Measurements from ENCODE around the gene SHROOM3.

SHROOM3 gene

DNA sequence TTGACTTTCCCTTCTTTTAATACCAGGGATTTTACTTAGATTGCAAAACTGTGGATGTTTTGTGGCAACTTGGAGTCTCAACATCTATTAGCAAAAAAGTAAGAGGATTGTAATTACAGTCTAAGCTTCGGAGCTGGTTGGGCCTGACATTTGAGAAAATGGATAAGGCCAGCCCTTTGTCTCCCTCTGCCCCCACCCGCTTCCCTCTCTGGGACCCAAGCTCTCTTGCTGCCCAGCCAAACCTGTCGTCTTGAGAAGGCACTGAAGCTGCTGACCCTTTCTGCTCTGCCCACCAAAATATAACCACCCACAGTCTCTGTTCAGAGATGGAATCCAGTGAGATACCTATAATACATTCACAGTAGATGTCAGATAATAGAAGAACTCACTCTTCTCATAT lies 49.6 kb downstream of the SHROOM3 start:
- Mint-ChIP-seq H3K4me3 (no peak overlapping the region), H3K4me1 (peaks cover 10% of the 10 kb centered on the region), H3K27ac (no peak overlapping the region), H3K27me3 (ENCODE audit: low read depth) (no peaks in the 10 kb centered on the region), H3K36me3 (ENCODE audit: low read depth) (peaks cover 4% of the 10 kb centered on the region), H3K9me3 (peaks cover 29% of the 10 kb centered on the region)
- TF ChIP-seq, protein P1, sequence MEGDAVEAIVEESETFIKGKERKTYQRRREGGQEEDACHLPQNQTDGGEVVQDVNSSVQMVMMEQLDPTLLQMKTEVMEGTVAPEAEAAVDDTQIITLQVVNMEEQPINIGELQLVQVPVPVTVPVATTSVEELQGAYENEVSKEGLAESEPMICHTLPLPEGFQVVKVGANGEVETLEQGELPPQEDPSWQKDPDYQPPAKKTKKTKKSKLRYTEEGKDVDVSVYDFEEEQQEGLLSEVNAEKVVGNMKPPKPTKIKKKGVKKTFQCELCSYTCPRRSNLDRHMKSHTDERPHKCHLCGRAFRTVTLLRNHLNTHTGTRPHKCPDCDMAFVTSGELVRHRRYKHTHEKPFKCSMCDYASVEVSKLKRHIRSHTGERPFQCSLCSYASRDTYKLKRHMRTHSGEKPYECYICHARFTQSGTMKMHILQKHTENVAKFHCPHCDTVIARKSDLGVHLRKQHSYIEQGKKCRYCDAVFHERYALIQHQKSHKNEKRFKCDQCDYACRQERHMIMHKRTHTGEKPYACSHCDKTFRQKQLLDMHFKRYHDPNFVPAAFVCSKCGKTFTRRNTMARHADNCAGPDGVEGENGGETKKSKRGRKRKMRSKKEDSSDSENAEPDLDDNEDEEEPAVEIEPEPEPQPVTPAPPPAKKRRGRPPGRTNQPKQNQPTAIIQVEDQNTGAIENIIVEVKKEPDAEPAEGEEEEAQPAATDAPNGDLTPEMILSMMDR (IDR thresholded peaks at IDR 0.05; ENCODE audit: unreplicated experiment in 3 of 3) = no peak

DNA sequence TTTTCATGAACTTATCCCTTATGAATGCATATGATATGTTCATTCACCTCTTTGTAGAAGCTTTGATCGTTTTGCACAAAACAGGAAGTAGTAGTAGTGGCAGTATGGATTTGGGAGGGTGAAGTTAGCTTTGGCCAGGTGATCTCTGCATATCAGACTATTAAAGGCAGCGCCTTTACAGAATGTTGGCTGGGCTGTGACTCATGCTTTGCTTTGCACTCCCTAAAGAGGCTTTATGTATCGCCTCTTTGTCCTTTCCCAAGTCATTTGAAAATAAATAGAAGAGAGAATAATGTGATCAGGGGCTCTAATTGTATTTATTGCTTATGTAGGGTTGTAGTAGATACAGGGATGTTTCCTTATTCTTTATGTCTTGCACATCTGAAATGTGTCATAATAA lies 50.4 kb downstream of the SHROOM3 start:
- Mint-ChIP-seq H3K4me3 (no peak overlapping the region), H3K4me1 (peaks cover 10% of the 10 kb centered on the region), H3K27ac (no peak overlapping the region), H3K36me3 (ENCODE audit: low read depth) (peaks cover 5% of the 10 kb centered on the region), H3K27me3 (ENCODE audit: low read depth) (no peaks in the 10 kb centered on the region), H3K9me3 (peaks cover 24% of the 10 kb centered on the region)
- TF ChIP-seq, protein P1 (IDR thresholded peaks at IDR 0.05; ENCODE audit: unreplicated experiment in 3 of 3) = no peak

DNA sequence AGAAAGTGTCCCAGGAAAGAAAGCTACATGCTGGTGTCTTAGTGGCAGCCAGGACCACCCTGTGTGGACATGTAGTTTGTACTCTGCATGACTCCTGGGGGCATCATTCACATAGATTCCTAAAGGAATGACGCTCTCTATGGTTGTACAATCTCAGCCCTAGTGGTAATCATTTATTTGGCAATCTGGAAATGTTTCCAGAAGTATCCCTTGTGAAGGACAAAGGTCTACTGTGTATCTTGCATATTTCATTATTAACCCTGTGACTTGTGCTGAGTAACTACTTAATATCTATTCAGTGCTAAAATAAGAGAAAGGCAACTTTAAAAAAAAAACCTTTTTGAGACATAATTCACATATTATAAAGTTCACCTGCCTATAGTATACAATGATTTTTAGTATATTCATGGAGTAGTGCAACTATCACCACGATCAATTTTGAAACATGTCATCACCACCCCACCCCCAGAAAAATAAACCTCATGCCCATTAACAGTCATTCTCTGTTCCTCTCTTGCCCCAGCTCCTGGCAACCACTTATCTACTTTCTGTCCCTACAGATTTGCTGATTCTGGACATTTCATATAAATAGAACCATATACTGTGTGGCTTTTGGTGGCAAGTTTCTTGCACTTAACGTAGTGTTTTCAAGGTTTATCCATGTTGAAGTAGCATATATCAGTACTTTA lies 51.7 kb downstream of the SHROOM3 start:
- Mint-ChIP-seq H3K9me3 (peaks cover 13% of the 10 kb centered on the region), H3K27ac (no peak overlapping the region), H3K36me3 (ENCODE audit: low read depth) (peaks cover 5% of the 10 kb centered on the region), H3K4me3 (no peak overlapping the region), H3K27me3 (ENCODE audit: low read depth) (no peaks in the 10 kb centered on the region), H3K4me1 (peaks cover 10% of the 10 kb centered on the region)
- TF ChIP-seq, protein P1 (IDR thresholded peaks at IDR 0.05; ENCODE audit: unreplicated experiment in 3 of 3) = no peak

DNA sequence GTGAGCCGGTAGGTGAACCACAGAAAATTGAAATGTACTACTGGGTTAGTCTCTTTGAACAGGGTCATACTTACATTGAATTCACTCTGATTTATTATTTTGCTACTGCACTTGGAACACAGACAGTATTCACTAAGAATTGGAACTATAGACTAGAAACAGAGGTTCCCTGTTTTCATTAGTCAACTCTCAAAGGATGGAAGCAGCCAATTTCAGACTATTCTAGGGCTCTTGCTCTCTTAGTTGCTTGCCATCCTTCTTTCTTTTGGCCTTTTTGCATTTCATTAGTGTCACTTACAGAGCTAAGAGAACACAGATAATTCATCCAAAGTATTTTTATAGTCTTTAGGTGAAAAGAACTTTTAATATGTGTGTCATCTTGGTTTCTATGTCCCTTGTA lies 52.6 kb downstream of the SHROOM3 start:
- Mint-ChIP-seq H3K4me3 (no peak overlapping the region), H3K27me3 (ENCODE audit: low read depth) (no peaks in the 10 kb centered on the region), H3K27ac (no peak overlapping the region), H3K4me1 (peaks cover 10% of the 10 kb centered on the region), H3K9me3 (peaks cover 6% of the 10 kb centered on the region), H3K36me3 (ENCODE audit: low read depth) (peaks cover 5% of the 10 kb centered on the region)
- TF ChIP-seq, protein P1 (IDR thresholded peaks at IDR 0.05; ENCODE audit: unreplicated experiment in 3 of 3) = no peak

DNA sequence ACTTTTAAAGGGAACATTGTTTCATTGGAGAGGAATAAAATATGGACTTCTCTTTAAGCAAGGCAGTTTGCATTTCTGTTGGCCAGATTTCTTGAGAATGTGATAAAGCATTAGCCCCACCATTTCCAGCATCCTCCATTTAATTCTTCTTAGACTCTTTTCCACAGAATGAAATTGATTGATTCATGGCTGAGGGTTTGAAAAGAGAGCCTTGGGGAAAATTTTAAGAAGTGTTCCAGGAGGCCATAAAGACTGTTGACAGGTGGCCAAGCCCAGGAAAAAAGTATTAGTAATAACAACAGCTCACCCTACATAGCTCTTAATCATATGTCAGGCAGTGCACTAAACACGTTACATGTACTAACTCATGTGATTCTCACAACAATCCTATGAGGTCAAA lies 53.4 kb downstream of the SHROOM3 start:
- Mint-ChIP-seq H3K4me3 (no peak overlapping the region), H3K4me1 (peaks cover 10% of the 10 kb centered on the region), H3K27me3 (ENCODE audit: low read depth) (no peaks in the 10 kb centered on the region), H3K36me3 (ENCODE audit: low read depth) (peaks cover 5% of the 10 kb centered on the region), H3K9me3 (peaks cover 4% of the 10 kb centered on the region), H3K27ac (no peak overlapping the region)
- TF ChIP-seq, protein P1 (IDR thresholded peaks at IDR 0.05; ENCODE audit: unreplicated experiment in 3 of 3) = no peak

Data from nephron (organoid).